Gastroesophageal sphincter (tissue), 3 donors: ENCODE data around the gene OR2T12.

Source experiments
- EP300 ChIP-seq: sonication (generic); formaldehyde crosslinking; IDR thresholded peaks from one replicate; pipeline ENCODE4 v1.6.1; 2017; ENCODE audit warnings: antibody characterized with exemption, mild to moderate bottlenecking
- POLR2A ChIP-seq, 2 donors: fragments of 450-650 bp; IDR thresholded peaks; one replicate each; pipeline ENCODE4 v1.6.1; 2017; ENCODE audit warnings: antibody characterized with exemption in 2 of 2, mild to moderate bottlenecking in 2 of 2, moderate library complexity in 1 of 2
- POLR2AphosphoS5 ChIP-seq: sonication (generic); formaldehyde crosslinking; IDR thresholded peaks from one replicate; pipeline ENCODE4 v1.6.1; 2017; ENCODE audit warnings: antibody characterized with exemption
- TF ChIP-seq, protein P1 (sequence below), 4 experiments: fragments of 200-600 bp in 2 of 4; fragments of 450-650 bp in 2 of 4; sonication (generic) in 1 of 4; IDR thresholded peaks; one replicate each; pipeline ENCODE4 v1.5.1; 2017 to 2019; ENCODE audit warnings: antibody characterized with exemption in 4 of 4, mild to moderate bottlenecking in 2 of 4, moderate library complexity in 2 of 4

DNA sequence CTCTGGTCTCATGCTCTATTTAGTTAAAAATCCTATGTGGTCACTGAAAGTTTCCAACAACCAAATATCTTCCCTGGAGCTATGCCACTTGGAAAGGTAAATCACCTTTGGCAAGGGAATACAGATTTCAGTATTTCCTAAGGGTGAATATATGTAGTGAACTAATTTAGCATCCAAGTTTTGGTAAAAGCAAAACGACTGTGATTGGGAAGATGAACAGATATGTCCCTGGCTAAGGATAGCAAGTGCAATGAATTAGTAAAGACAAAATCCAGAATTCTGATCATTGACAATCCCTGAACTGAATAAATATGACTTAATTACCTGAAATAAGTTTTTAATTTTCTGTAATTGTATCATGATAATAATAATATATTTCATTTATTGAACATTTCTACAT lies 25.3 kb downstream of the OR2T12 start, which contains the start of gene OR2T33:
- TF ChIP-seq EP300 (no peak), POLR2A (IDR thresholded peaks at IDR 0.05) (no peak), POLR2AphosphoS5 (no peak)
- TF ChIP-seq, protein P1, sequence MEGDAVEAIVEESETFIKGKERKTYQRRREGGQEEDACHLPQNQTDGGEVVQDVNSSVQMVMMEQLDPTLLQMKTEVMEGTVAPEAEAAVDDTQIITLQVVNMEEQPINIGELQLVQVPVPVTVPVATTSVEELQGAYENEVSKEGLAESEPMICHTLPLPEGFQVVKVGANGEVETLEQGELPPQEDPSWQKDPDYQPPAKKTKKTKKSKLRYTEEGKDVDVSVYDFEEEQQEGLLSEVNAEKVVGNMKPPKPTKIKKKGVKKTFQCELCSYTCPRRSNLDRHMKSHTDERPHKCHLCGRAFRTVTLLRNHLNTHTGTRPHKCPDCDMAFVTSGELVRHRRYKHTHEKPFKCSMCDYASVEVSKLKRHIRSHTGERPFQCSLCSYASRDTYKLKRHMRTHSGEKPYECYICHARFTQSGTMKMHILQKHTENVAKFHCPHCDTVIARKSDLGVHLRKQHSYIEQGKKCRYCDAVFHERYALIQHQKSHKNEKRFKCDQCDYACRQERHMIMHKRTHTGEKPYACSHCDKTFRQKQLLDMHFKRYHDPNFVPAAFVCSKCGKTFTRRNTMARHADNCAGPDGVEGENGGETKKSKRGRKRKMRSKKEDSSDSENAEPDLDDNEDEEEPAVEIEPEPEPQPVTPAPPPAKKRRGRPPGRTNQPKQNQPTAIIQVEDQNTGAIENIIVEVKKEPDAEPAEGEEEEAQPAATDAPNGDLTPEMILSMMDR (IDR thresholded peaks at IDR 0.05), result no peak
